ENCODE results near the gene TRIML2. TPM values are rescaled to one million over a fixed set of nuclear protein-coding genes. Genes with fewer than 3 reads are reported as not detected.
"Not testable (repeated sequence)": the region's sequence is repeated elsewhere in the genome, so short reads cannot be mapped to it uniquely, and the experiment has no call there.

TRIML2 gene
- total RNA-seq, 1 experiment from 2014 or later = not detected

GRCh38 chr4:188046657-188047056 is 62.7 kb downstream of the TRIML2 start:
- no peaks in the 10 kb centered on the region for H3K4me1 ChIP-seq (ENCODE audit: insufficient read depth, low read length)
- H3K9me2 ChIP-seq (replicated peaks; ENCODE audit: low read length) = no peaks in the 10 kb centered on the region
- H3K27ac ChIP-seq (ENCODE audit: low read length) = no peak overlapping the region
- H3K27me3 ChIP-seq (ENCODE audit: low read length) = peaks cover 19% of the 10 kb centered on the region; the same call in 1 of the 2 replicates
- intact Hi-C loops (cut with micrococcal nuclease) = no loop called here
- no peaks in the 10 kb centered on the region for H3K36me3 ChIP-seq (ENCODE audit: low read depth, low read length)
- H3K9ac ChIP-seq (ENCODE audit: low read length) = no peak overlapping the region
- H3K4me3 ChIP-seq (ENCODE audit: low read length) = no peak overlapping the region
- no peaks in the 10 kb centered on the region for H4K20me1 ChIP-seq (ENCODE audit: low read length)
- no peaks in the 10 kb centered on the region for H3K79me2 ChIP-seq (ENCODE audit: low read length)
- DNase-seq (no peak), ATAC-seq (no peak)
- no peaks in the 10 kb centered on the region for H3F3A ChIP-seq (ENCODE audit: low read length, unreplicated experiment)
- no peak overlapping the region for H3K4me2 ChIP-seq (ENCODE audit: low read length)
- TF ChIP-seq EZH2 (IDR thresholded peaks at IDR 0.05; ENCODE audit: low read length, unreplicated experiment) (no peak), EZH2phosphoT487 (IDR thresholded peaks at IDR 0.05; ENCODE audit: borderline replicate concordance, low read length) (no peak), CTCF (conservative IDR thresholded peaks at IDR 0.05; ENCODE audit: low read depth, low read length) (no peak)
- CTCF ChIA-PET = no interaction called here
- H2AFZ ChIP-seq (ENCODE audit: low read length) = no peak overlapping the region
- H3K9me3 ChIP-seq (ENCODE audit: low read length) = no peaks in the 10 kb centered on the region
- POLR2A ChIA-PET (ENCODE audit: unreplicated experiment) = no interaction called here
- BruUV-seq (replicated peaks) = no TSS peak

- DNase-seq; H3K9me3 ChIP-seq (ENCODE audit: low read length); H2AFZ ChIP-seq (ENCODE audit: low read length); H3K9ac ChIP-seq (ENCODE audit: low read length); H3K79me2 ChIP-seq (ENCODE audit: low read length); BruUV-seq (replicated peaks); H3K27ac ChIP-seq (ENCODE audit: low read length); H3K4me3 ChIP-seq (ENCODE audit: low read length); CTCF ChIA-PET; POLR2A ChIA-PET (ENCODE audit: unreplicated experiment); H3K9me2 ChIP-seq (replicated peaks; ENCODE audit: low read length); H3K4me2 ChIP-seq (ENCODE audit: low read length); H3K36me3 ChIP-seq (ENCODE audit: low read depth, low read length); H3F3A ChIP-seq (ENCODE audit: low read length, unreplicated experiment); ATAC-seq; intact Hi-C loops (cut with micrococcal nuclease); H4K20me1 ChIP-seq (ENCODE audit: low read length); H3K4me1 ChIP-seq (ENCODE audit: insufficient read depth, low read length): not testable (repeated sequence)
- peaks cover 19% of the 10 kb centered on the region; the same call in 1 of the 2 replicates for H3K27me3 ChIP-seq (ENCODE audit: low read length)
Observed at GRCh38 chr4:188045461-188045860, 63.9 kb downstream of the TRIML2 start.

GRCh38 chr4:188043154-188043553 is 66.2 kb downstream of the TRIML2 start:
- H3K4me1 ChIP-seq (ENCODE audit: insufficient read depth, low read length) = no peaks in the 10 kb centered on the region
- H3K9ac ChIP-seq (ENCODE audit: low read length) = no peak overlapping the region
- no peaks in the 10 kb centered on the region for H3K9me2 ChIP-seq (replicated peaks; ENCODE audit: low read length)
- no TSS peak for BruUV-seq (replicated peaks)
- ChIA-PET CTCF (no interaction called here), POLR2A (ENCODE audit: unreplicated experiment) (no interaction called here)
- no peak overlapping the region for H2AFZ ChIP-seq (ENCODE audit: low read length)
- H3K79me2 ChIP-seq (ENCODE audit: low read length) = no peaks in the 10 kb centered on the region
- peaks cover 15% of the 10 kb centered on the region; the same call in 1 of the 2 replicates for H3K27me3 ChIP-seq (ENCODE audit: low read length)
- no peaks in the 10 kb centered on the region for H4K20me1 ChIP-seq (ENCODE audit: low read length)
- DNase-seq (no peak), ATAC-seq (no peak)
- intact Hi-C loops (cut with micrococcal nuclease) = no loop called here
- H3K27ac ChIP-seq (ENCODE audit: low read length) = no peak overlapping the region
- no peak overlapping the region for H3K4me3 ChIP-seq (ENCODE audit: low read length)
- H3K9me3 ChIP-seq (ENCODE audit: low read length) = no peaks in the 10 kb centered on the region
- no peaks in the 10 kb centered on the region for H3F3A ChIP-seq (ENCODE audit: low read length, unreplicated experiment)
- H3K4me2 ChIP-seq (ENCODE audit: low read length) = no peak overlapping the region
- H3K36me3 ChIP-seq (ENCODE audit: low read depth, low read length) = no peaks in the 10 kb centered on the region
- TF ChIP-seq EZH2phosphoT487 (IDR thresholded peaks at IDR 0.05; ENCODE audit: borderline replicate concordance, low read length) (no peak), CTCF (conservative IDR thresholded peaks at IDR 0.05; ENCODE audit: low read depth, low read length) (no peak), EZH2 (IDR thresholded peaks at IDR 0.05; ENCODE audit: low read length, unreplicated experiment) (no peak)

Data from PC-3 (cell line).